Activated CD8-positive, alpha-beta T cell treated with anti-CD3 and anti-CD28 coated beads for 36 hours (primary cell): ENCODE measurements around the gene AHI1. TPM values are rescaled to one million over a fixed set of nuclear protein-coding genes. Genes with fewer than 3 reads are reported as not detected.

ENCODE experiments used
- ATAC-seq: fragments of 200-7000 bp; cut with Tn5 transposase; one replicate; pipeline ENCODE4 v1.10.0; 2021; ENCODE audit warnings: mild to moderate bottlenecking, moderate library complexity
- CTCF ChIA-PET: fragments of 350-600 bp; sonication (Branson Sonifier 250); formaldehyde crosslinking; loops from one replicate; lab custom pipeline; 2021; ENCODE audit warnings: antibody characterized with exemption; lab: Charles Lee
- POLR2A ChIA-PET: fragments of 350-600 bp; sonication (Branson Sonifier 250); formaldehyde crosslinking; loops from one replicate; lab custom pipeline; 2021; ENCODE audit warnings: antibody characterized with exemption; lab: Charles Lee
- DNase-seq: peaks from one replicate; pipeline ENCODE4 v3.0.0-alpha.2; 2020
- H3K27ac Mint-ChIP-seq: one replicate; pipeline ENCODE4 v1.8.0; 2021; ENCODE audit warnings: mild to moderate bottlenecking, mixed read lengths
- H3K27me3 Mint-ChIP-seq: one replicate; pipeline ENCODE4 v1.8.0; 2021; ENCODE audit warnings: mixed read lengths
- H3K36me3 Mint-ChIP-seq: one replicate; pipeline ENCODE4 v1.8.0; 2021; ENCODE audit warnings: low read depth, mixed read lengths
- H3K4me1 Mint-ChIP-seq: one replicate; pipeline ENCODE4 v1.8.0; 2021; ENCODE audit warnings: low read depth, mixed read lengths
- H3K4me3 Mint-ChIP-seq: one replicate; pipeline ENCODE4 v1.8.0; 2021; ENCODE audit warnings: mild to moderate bottlenecking, moderate library complexity, mixed read lengths
- H3K9me3 Mint-ChIP-seq: one replicate; pipeline ENCODE4 v1.8.0; 2021; ENCODE audit warnings: mixed read lengths
- CTCF ChIP-seq: fragments of 200-600 bp; IDR thresholded peaks from one replicate; pipeline ENCODE4 v1.8.0; 2022; ENCODE audit warnings: antibody characterized with exemption, mild to moderate bottlenecking
- intact Hi-C: fragments of 100-400 bp; cut with micrococcal nuclease; formaldehyde crosslinking; loops from one replicate; pipeline ENCODE4 v1.10.0; 2022
- total RNA-seq, 2 experiments: library from RNA; stranded (reverse); gene quantifications; one replicate each; pipeline ENCODE4 v1.2.3, GENCODE V29; 2021

The AHI1 gene
- total RNA-seq, 2 experiments from 2014 or later, result 32.1 to 33.3 TPM

- ChIA-PET POLR2A (no interaction called here), CTCF (no interaction called here)
- no peak overlapping the region for H3K4me3 Mint-ChIP-seq
- no peaks in the 10 kb centered on the region for H3K27me3 Mint-ChIP-seq
- H3K36me3 Mint-ChIP-seq, result peaks cover 61% of the 10 kb centered on the region
- TF ChIP-seq CTCF, result no peak
- no peaks in the 10 kb centered on the region for H3K4me1 Mint-ChIP-seq
- peaks cover 23% of the 10 kb centered on the region for H3K9me3 Mint-ChIP-seq
- ATAC-seq, result no peak
- intact Hi-C loops, result no loop called here
- no peak for DNase-seq
- no peak overlapping the region for H3K27ac Mint-ChIP-seq
Observed at GRCh38 chr6:135479601-135480000, 17.9 kb downstream of the AHI1 start.

- H3K4me1 Mint-ChIP-seq, result no peaks in the 10 kb centered on the region
- H3K36me3 Mint-ChIP-seq, result peaks cover 54% of the 10 kb centered on the region
- no peak for TF ChIP-seq CTCF
- no peak overlapping the region for H3K27ac Mint-ChIP-seq
- ATAC-seq (no peak), DNase-seq (no peak)
- H3K4me3 Mint-ChIP-seq, result no peak overlapping the region
- CTCF ChIA-PET, result no interaction called here
- H3K9me3 Mint-ChIP-seq, result peaks cover 19% of the 10 kb centered on the region
- POLR2A ChIA-PET, result no interaction called here
- intact Hi-C loops, result no loop called here
- H3K27me3 Mint-ChIP-seq, result no peaks in the 10 kb centered on the region
Observed at GRCh38 chr6:135478626-135479025, 18.9 kb downstream of the AHI1 start.

GRCh38 chr6:135475292-135475886 is 22.2 kb downstream of the AHI1 start:
- H3K9me3 Mint-ChIP-seq, result peaks cover 9% of the 10 kb centered on the region
- H3K27ac Mint-ChIP-seq, result no peak overlapping the region
- no peak overlapping the region for H3K4me3 Mint-ChIP-seq
- H3K36me3 Mint-ChIP-seq, result peaks cover 42% of the 10 kb centered on the region
- DNase-seq, result no peak
- no peak for ATAC-seq
- ChIA-PET CTCF (interaction anchor here (1.4 kb wide), 1 partner anchor 751 kb away, joined by 5 read pairs; no protein-coding TSS in a partner anchor), POLR2A (no interaction called here)
- intact Hi-C loops, result no loop called here
- H3K4me1 Mint-ChIP-seq, result no peaks in the 10 kb centered on the region
- no peaks in the 10 kb centered on the region for H3K27me3 Mint-ChIP-seq
- no peak for TF ChIP-seq CTCF

- no peak overlapping the region for H3K27ac Mint-ChIP-seq
- H3K4me1 Mint-ChIP-seq, result no peaks in the 10 kb centered on the region
- POLR2A ChIA-PET, result no interaction called here
- H3K9me3 Mint-ChIP-seq, result peaks cover 6% of the 10 kb centered on the region
- intact Hi-C loops, result no loop called here
- no peak overlapping the region for H3K4me3 Mint-ChIP-seq
- no peak for TF ChIP-seq CTCF
- H3K27me3 Mint-ChIP-seq, result no peaks in the 10 kb centered on the region
- CTCF ChIA-PET, result interaction anchor here (0.7 to 1.4 kb wide), 2 partner anchors 12 to 752 kb away, joined by 3 to 5 read pairs; no protein-coding TSS in a partner anchor
- DNase-seq, result no peak
- H3K36me3 Mint-ChIP-seq, result peaks cover 35% of the 10 kb centered on the region
- ATAC-seq, result no peak
Observed at GRCh38 chr6:135474362-135474761, 23.2 kb downstream of the AHI1 start.

GRCh38 chr6:135465903-135466302 is 31.6 kb downstream of the AHI1 start:
- POLR2A ChIA-PET, result no interaction called here
- TF ChIP-seq CTCF, result no peak
- H3K4me1 Mint-ChIP-seq, result peaks cover 5% of the 10 kb centered on the region

More at GRCh38 chr6:135465903-135466302, 31.6 kb downstream of the AHI1 start:
- DNase-seq, result no peak
- no peak overlapping the region for H3K4me3 Mint-ChIP-seq
- intact Hi-C loops, result no loop called here
- CTCF ChIA-PET, result interaction anchor here (1.4 kb wide), 1 partner anchor 16 kb away, joined by 4 read pairs; no protein-coding TSS in a partner anchor
- H3K36me3 Mint-ChIP-seq, result peaks cover 38% of the 10 kb centered on the region
- no peak for ATAC-seq
- no peaks in the 10 kb centered on the region for H3K27me3 Mint-ChIP-seq
- no peak overlapping the region for H3K27ac Mint-ChIP-seq
- H3K9me3 Mint-ChIP-seq, result no peaks in the 10 kb centered on the region
